Measurements from ENCODE around the gene NKIRAS1. TPM values are rescaled to one million over a fixed set of nuclear protein-coding genes. Genes with fewer than 3 reads are reported as not detected.

The NKIRAS1 gene
- total RNA-seq, 1 donor from 2014 or later = 1.6 TPM

GRCh38 chr3:23941440-23941839 is 24.6 kb upstream of the NKIRAS1 start:
- intact Hi-C loops (cut with micrococcal nuclease) = loop anchor here (10.0 kb wide), 1 partner anchor 1843 kb away; the partner anchor contains the start of gene NGLY1

DNA sequence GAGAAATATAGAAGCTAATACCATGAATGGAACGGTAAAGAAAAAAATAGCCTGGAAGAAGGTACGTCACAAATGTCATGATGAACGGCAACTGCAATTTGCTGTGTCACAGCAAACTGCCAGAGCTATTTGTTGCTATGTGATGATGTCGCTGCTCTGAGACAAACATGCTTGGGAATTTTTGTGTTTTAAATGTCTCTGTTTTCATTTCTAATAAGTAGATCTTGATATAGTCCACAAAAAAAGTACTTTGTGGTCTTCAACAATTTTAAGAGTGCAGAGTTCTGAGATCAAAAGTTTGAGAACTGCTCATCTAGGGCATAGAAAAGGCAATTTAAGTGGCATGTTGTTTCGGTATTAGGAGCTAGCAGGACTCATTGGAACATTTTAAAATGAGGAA is 24.0 kb upstream of the NKIRAS1 start:
- intact Hi-C loops (cut with micrococcal nuclease) = loop anchor here (10.0 kb wide), 1 partner anchor 1844 kb away; the partner anchor contains the start of gene NGLY1

DNA sequence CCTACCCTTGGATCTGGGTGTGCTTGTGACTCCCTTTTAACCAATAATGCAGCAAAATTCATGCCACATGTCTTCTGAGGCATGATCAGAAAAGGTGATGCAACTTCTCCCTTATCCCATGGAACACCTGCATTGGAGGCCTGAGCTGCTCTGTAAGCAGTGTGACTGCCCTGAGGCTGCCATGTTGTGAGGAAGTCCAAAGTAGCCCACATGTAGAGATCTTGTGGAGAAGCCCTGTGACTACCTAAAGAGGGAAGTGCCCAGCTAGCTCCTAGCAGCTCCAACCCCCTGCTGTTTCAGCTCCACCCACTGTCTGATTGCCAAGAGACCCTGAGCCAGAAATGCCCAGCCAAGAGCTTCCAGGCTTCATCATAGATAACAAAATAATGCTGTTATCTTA is 21.9 kb upstream of the NKIRAS1 start:
- intact Hi-C loops (cut with micrococcal nuclease) = no loop called here

DNA sequence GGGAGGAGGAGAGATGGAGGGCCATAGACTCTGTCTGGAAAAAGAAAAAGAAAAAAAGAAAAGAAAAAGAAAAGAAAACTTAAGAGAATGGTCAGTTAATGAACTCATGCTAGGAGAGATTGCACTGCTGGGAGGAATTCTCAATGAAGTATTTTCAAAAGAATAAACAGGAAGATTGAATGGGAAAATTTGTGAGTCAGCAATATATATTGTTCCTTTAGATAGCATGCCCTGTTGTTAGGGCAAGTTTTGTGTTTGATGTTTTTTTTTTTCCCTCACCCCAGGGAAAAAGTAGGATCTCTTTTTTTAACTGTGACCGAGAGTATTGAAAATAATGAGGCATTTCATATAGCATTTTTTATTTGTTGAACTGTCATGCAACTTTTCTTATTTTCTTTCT is 20.5 kb upstream of the NKIRAS1 start:
- intact Hi-C loops (cut with micrococcal nuclease) = no loop called here

- intact Hi-C loops (cut with micrococcal nuclease) = no loop called here
These were observed 17.5 kb upstream of the NKIRAS1 start for GRCh38 chr3:23934253-23934652.

- intact Hi-C loops (cut with micrococcal nuclease) = no loop called here
These were observed 15.8 kb upstream of the NKIRAS1 start for GRCh38 chr3:23932571-23932970.

GRCh38 chr3:23931597-23931996 is 14.8 kb upstream of the NKIRAS1 start:
- intact Hi-C loops (cut with micrococcal nuclease) = no loop called here

GRCh38 chr3:23928524-23928923 is 11.7 kb upstream of the NKIRAS1 start:
- intact Hi-C loops (cut with micrococcal nuclease) = no loop called here

- intact Hi-C loops (cut with micrococcal nuclease) = no loop called here
These were observed 9.9 kb upstream of the NKIRAS1 start for GRCh38 chr3:23926736-23927135.

GRCh38 chr3:23926246-23926645 is 9.5 kb upstream of the NKIRAS1 start:
- intact Hi-C loops (cut with micrococcal nuclease) = no loop called here

DNA sequence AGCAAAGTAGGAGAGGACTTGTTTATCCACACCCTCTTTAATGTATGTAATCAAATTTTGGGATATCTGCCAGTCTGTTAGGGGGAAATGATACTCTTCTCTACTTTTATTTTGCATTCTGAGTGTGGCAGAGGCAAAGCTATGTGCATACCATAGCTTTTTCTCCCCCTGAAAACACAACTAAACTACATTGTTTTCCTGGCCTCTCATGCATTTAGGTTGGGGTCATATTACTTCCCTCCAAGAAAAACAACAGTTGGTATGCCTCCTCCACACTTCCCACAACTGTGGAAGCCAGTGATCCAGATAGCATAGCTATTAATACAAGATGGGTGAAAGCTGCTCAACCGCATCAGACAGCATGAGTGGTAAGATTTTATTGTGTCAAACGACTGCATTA is 7.0 kb upstream of the NKIRAS1 start:
- intact Hi-C loops (cut with micrococcal nuclease) = no loop called here

- intact Hi-C loops (cut with micrococcal nuclease) = no loop called here
These were observed 4.3 kb upstream of the NKIRAS1 start for GRCh38 chr3:23921052-23921511.

GRCh38 chr3:23920151-23920655 is 3.4 kb upstream of the NKIRAS1 start:
- intact Hi-C loops (cut with micrococcal nuclease) = no loop called here

DNA sequence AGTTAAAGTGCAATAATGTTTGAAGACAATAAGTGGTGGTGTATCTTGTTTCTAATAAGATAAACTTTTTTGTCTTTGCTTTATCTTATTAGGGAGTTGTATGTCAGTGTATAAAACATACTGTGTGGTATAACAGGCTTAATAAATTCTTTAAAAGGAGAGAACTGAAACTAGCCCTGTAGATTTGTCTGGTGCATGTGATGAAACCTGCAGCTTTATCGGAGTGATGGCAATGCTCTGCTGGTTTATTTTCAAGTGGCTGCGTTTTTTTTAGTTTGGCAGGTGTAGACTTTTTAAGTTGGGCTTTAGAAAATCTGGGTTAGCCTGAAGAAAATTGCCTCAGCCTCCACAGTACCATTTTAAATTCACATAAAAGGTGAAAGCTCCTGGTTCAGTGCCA is 2.8 kb upstream of the NKIRAS1 start:
- intact Hi-C loops (cut with micrococcal nuclease) = loop anchor here (10.0 kb wide), 1 partner anchor 1745 kb away; the partner anchor contains the start of gene TOP2B

GRCh38 chr3:23918331-23918730 is 1.5 kb upstream of the NKIRAS1 start:
- intact Hi-C loops (cut with micrococcal nuclease) = loop anchor here (10.0 kb wide), 1 partner anchor 1746 kb away; the partner anchor contains the start of gene TOP2B

- intact Hi-C loops (cut with micrococcal nuclease) = loop anchor here (1.0 to 10.0 kb wide), 4 partner anchors 28 to 1747 kb away; partner anchors contain the start of genes NR1D2, TOP2B and UBE2E1
These were observed 1.0 kb upstream of the NKIRAS1 start for GRCh38 chr3:23917679-23918303.

GRCh38 chr3:23916152-23916885 is 471 bp downstream of the NKIRAS1 start:
- intact Hi-C loops (cut with micrococcal nuclease) = loop anchor here (1.0 to 10.0 kb wide), 3 partner anchors 28 to 1748 kb away; partner anchors contain the start of gene TOP2B

DNA sequence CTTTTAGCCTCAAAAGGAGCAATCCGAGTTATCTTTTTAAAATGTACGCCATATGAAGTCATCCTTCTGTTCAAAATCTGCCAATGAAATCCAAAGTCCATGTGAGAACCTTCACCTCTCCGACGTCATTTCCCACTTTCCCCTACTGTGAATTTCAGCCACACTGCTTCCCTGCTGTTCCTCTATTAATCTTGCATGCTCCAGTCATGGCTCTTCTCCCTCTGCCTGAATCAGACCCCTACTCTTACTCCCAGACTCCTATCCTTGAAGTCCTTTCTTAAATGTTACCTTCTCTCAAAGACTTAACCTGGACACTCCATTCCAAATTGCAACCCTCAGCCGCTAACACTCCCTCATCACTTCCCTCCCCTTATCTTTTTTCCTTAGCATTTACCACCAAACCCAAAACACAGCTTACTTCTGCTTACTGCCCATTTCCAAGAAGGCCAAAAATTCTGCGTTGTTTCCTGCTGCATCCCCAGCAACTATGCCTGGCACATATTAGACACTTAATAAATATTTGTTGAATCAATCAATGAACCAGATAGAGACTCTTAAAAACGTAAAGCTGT is 1.2 kb downstream of the NKIRAS1 start:
- intact Hi-C loops (cut with micrococcal nuclease) = loop anchor here (1.0 to 10.0 kb wide), 3 partner anchors 27 to 1749 kb away; partner anchors contain the start of gene TOP2B

DNA sequence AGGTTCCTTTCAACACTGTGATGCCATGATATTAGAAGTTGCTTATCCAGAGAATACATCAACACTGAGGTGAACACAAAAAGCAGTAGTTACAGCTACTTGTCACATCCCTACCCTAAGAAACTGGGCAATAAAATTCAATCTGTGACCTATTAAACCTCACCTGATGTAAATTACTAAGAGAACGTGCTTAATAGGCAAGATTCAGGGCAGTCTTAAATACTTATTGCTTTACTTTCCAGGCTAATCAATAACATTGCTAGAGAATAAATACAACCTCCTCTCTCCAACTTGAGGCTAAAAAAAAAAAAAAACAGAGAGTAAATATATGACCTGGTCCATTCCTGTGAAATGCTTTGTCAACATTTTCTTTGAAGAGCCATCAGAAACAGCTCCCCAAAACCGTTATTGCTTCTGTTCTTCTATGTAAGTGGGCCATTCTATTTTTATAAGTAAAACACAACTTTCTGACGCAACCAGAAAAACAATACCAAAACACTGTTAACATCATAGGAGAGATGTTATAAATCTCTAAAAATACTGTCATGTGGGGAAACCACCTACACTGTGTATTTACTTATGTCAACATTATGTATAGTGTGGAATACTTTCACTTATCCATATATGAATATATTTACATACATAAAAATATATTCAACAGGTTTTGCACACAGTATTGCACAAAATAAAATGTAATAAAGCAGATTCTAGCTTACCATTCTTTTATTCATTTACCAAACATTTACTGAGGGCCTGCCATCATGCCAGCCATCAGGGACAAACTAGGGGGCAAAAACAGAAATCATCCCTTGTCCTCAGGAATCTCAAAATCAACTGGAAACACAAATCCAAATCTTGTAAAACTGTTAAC is 2.7 kb downstream of the NKIRAS1 start:
- intact Hi-C loops (cut with micrococcal nuclease) = loop anchor here (10.0 kb wide), 1 partner anchor 1751 kb away; the partner anchor contains the start of gene TOP2B

DNA sequence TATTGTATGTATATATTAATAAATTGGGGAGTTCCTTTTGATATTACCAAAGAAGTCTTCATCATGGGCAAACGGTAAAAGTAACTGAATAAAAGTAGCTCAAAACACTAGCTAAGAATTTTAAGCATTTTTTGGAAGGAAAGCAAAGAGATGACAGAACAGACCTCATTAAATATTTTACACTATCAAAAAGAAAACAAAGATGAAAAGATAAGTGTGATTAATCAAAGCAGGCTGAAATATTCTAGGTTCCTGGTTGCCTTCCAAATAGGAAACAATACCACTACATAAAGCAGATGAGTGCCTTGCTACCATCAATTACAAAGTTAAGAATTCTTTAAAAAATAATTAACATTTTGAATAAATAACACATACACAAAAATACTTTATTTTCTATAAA is 3.6 kb downstream of the NKIRAS1 start:
- intact Hi-C loops (cut with micrococcal nuclease) = loop anchor here (10.0 kb wide), 1 partner anchor 1752 kb away; the partner anchor contains the start of gene TOP2B

Data from T-helper 2 cell treated with Interferon-gamma antibody and Interleukin-4, amounts not matched to agents 100 ng/mL and 5 ng/mL, for 36 hours (primary cell).